MCF 10A (cell line): ENCODE measurements around the gene CCNL1. TPM values are rescaled to one million over a fixed set of nuclear protein-coding genes. Genes with fewer than 3 reads are reported as not detected.

ENCODE experiments used
- BruUV-seq: library from RNA; stranded (reverse); fragments of 400-500 nt; replicated peaks from 2 replicates; lab custom pipeline; 2021; lab: Mats Ljungman, UMichigan
- CTCF ChIA-PET: fragments of 300-600 bp; sonication (Branson Sonifier 250); formaldehyde crosslinking; extraction: SDS; loops from one replicate; lab custom pipeline; 2021; ENCODE audit warnings: antibody characterized with exemption, inconsistent platforms; lab: Yijun Ruan, JAX
- POLR2A ChIA-PET: fragments of 300-600, 350-650 bp; sonication (Branson Sonifier 250); formaldehyde crosslinking; extraction: SDS; loops from one replicate; lab custom pipeline; 2020; ENCODE audit warnings: antibody characterized with exemption, inconsistent platforms; lab: Yijun Ruan, JAX
- DNase-seq: peaks from one replicate; pipeline ENCODE4 v3.0.0-alpha.2; 2018; ENCODE audit not compliant: unreplicated experiment
- H3K27ac Mint-ChIP-seq: one replicate; pipeline ENCODE4 v1.8.0; 2022; ENCODE audit warnings: mild to moderate bottlenecking, low read depth, mixed read lengths; ENCODE audit not compliant: unreplicated experiment
- H3K27me3 Mint-ChIP-seq: one replicate; pipeline ENCODE4 v1.8.0; 2022; ENCODE audit warnings: mixed read lengths; ENCODE audit not compliant: insufficient read depth, unreplicated experiment
- H3K36me3 Mint-ChIP-seq: one replicate; pipeline ENCODE4 v1.8.0; 2022; ENCODE audit warnings: mild to moderate bottlenecking, moderate library complexity, mixed read lengths; ENCODE audit not compliant: insufficient read depth, unreplicated experiment
- H3K4me1 Mint-ChIP-seq: one replicate; pipeline ENCODE4 v1.8.0; 2022; ENCODE audit warnings: mixed read lengths; ENCODE audit not compliant: insufficient read depth, unreplicated experiment
- H3K4me3 Mint-ChIP-seq: one replicate; pipeline ENCODE4 v1.8.0; 2022; ENCODE audit warnings: mild to moderate bottlenecking, moderate library complexity, mixed read lengths; ENCODE audit not compliant: unreplicated experiment
- H3K9me3 Mint-ChIP-seq: one replicate; pipeline ENCODE4 v1.8.0; 2022; ENCODE audit warnings: mixed read lengths; ENCODE audit not compliant: unreplicated experiment
- intact Hi-C: fragments of 100-400 bp; cut with micrococcal nuclease; formaldehyde crosslinking; loops from 2 replicates; pipeline ENCODE4 v1.14.1; 2022
- total RNA-seq: library from RNA; stranded (reverse); gene quantifications from 2 replicates; pipeline ENCODE4 v1.2.3, GENCODE V29; 2022
- TF ChIP-seq, protein P1 (sequence below): fragments of 200-600 bp; IDR thresholded peaks from one replicate; pipeline ENCODE4 v1.8.0; 2022; ENCODE audit warnings: antibody characterized with exemption, mild to moderate bottlenecking; ENCODE audit not compliant: unreplicated experiment

Gene CCNL1
- total RNA-seq, 1 experiment from 2014 or later: 103 TPM

GRCh38 chr3:157115069-157116006 is 44.6 kb downstream of the CCNL1 start:
- H3K4me1 Mint-ChIP-seq: peaks cover 5% of the 10 kb centered on the region

DNA sequence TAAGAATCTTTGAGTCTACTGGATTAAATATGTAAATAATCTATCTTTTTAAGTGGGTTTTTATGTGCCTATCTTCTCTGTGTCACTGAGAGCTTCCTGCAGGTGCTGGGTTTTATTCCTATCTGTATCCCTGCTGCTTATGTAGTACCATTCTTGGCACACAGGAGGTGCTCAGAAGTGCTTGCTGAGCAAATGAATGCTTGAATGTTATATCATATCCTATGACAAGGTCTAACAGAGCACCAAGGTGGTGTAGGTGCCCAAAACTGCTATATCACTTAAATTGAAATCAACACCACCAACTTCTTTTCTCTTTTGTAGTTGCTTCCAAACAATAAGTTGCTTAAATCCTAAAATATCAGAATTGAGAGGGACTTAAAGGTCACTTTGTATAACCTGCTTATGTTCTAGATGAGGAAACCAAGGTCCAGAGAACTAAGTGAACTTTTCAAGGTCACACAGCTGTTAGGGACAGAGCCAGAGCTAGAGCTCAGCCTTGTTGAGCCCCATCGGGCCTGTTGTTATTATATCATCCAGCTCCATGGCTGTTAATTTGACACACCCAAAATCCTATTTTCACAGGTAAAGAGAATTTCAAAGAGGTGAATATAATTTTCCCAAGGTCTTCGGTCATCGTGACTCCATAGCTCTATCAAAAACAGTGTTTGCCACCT is 46.0 kb downstream of the CCNL1 start:
- DNase-seq: no peak
- ChIA-PET POLR2A (interaction anchor here (1.2 to 2.2 kb wide), 2 partner anchors 8 to 9 kb away, joined by 4 to 8 read pairs; no protein-coding TSS in a partner anchor), CTCF (interaction anchor here (0.7 to 1.7 kb wide), 8 partner anchors 10 to 31 kb away, joined by 3 to 9 read pairs (median 3); no protein-coding TSS in a partner anchor)
- Mint-ChIP-seq H3K27ac (no peak overlapping the region), H3K27me3 (no peaks in the 10 kb centered on the region), H3K9me3 (no peaks in the 10 kb centered on the region), H3K4me1 (peaks cover 5% of the 10 kb centered on the region), H3K4me3 (no peak overlapping the region), H3K36me3 (no peaks in the 10 kb centered on the region)
- TF ChIP-seq, protein P1, sequence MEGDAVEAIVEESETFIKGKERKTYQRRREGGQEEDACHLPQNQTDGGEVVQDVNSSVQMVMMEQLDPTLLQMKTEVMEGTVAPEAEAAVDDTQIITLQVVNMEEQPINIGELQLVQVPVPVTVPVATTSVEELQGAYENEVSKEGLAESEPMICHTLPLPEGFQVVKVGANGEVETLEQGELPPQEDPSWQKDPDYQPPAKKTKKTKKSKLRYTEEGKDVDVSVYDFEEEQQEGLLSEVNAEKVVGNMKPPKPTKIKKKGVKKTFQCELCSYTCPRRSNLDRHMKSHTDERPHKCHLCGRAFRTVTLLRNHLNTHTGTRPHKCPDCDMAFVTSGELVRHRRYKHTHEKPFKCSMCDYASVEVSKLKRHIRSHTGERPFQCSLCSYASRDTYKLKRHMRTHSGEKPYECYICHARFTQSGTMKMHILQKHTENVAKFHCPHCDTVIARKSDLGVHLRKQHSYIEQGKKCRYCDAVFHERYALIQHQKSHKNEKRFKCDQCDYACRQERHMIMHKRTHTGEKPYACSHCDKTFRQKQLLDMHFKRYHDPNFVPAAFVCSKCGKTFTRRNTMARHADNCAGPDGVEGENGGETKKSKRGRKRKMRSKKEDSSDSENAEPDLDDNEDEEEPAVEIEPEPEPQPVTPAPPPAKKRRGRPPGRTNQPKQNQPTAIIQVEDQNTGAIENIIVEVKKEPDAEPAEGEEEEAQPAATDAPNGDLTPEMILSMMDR: no peak
- intact Hi-C loops: no loop called here
- BruUV-seq: no TSS peak

More at GRCh38 chr3:157115069-157116006, 44.6 kb downstream of the CCNL1 start:
- no peak for DNase-seq
- TF ChIP-seq, protein P1: no peak
- intact Hi-C loops: no loop called here
- BruUV-seq: no TSS peak
- ChIA-PET CTCF (interaction anchor here (1.2 to 2.4 kb wide), 4 partner anchors 8 to 963 kb away, joined by 4 to 11 read pairs (median 5); no protein-coding TSS in a partner anchor), POLR2A (interaction anchor here (0.6 to 2.2 kb wide), 11 partner anchors 9 to 335 kb away, joined by 3 to 10 read pairs (median 4); partner anchors contain the start of gene CCNL1)
- H3K4me3 Mint-ChIP-seq: no peak overlapping the region
- H3K27ac Mint-ChIP-seq: no peak overlapping the region
- H3K9me3 Mint-ChIP-seq: no peaks in the 10 kb centered on the region
- no peaks in the 10 kb centered on the region for H3K27me3 Mint-ChIP-seq
- no peaks in the 10 kb centered on the region for H3K36me3 Mint-ChIP-seq

DNA sequence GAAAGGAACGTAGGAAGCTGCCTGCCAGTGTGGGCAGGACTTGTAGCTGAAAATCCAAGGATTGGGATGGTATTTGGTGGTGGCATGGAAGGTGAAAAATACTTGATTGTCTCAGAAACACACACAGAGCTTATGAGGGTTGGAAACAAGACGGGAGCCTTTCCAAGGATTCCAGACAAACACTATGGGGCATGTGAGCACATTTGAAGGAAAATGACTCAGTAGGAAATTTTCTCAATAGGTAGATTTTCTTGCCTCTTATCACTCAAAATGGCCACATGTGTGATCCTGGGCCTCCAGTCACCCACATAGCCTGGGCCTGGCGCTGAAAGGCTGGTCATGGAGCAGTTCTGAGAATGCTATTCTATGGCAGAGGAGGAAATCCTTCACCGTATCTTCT is 47.4 kb downstream of the CCNL1 start:
- H3K36me3 Mint-ChIP-seq: no peaks in the 10 kb centered on the region
- H3K9me3 Mint-ChIP-seq: no peaks in the 10 kb centered on the region
- no peak overlapping the region for H3K4me3 Mint-ChIP-seq
- H3K27me3 Mint-ChIP-seq: no peaks in the 10 kb centered on the region
- DNase-seq: no peak
- ChIA-PET POLR2A (interaction anchor here (1.6 kb wide), 1 partner anchor 9 kb away, joined by 6 read pairs; no protein-coding TSS in a partner anchor), CTCF (interaction anchor here (0.8 to 1.4 kb wide), 2 partner anchors 10 to 30 kb away, joined by 3 to 9 read pairs; no protein-coding TSS in a partner anchor)
- TF ChIP-seq, protein P1: no peak
- no peak overlapping the region for H3K27ac Mint-ChIP-seq
- intact Hi-C loops: no loop called here
- BruUV-seq: no TSS peak
- peaks cover 5% of the 10 kb centered on the region for H3K4me1 Mint-ChIP-seq
